GM23248 (cell line): Measurements from ENCODE around the gene AIRE. TPM values are rescaled to one million over a fixed set of nuclear protein-coding genes. Genes with fewer than 3 reads are reported as not detected.

Experiments
- DNase-seq: peaks from one replicate; pipeline ENCODE4 v3.0.0-alpha.2; 2015
- H2AFZ ChIP-seq: fragments of 200-600 bp; sonication (generic); 2 replicates; pipeline ENCODE4 v1.6.1; 2016; ENCODE audit warnings: antibody characterized with exemption
- H3F3A ChIP-seq: fragments of 200-600 bp; sonication (generic); 2 replicates; pipeline ENCODE4 v1.6.1; 2016; ENCODE audit warnings: mild to moderate bottlenecking, antibody characterized with exemption, mixed run types; ENCODE audit not compliant: insufficient read depth
- H3K27ac ChIP-seq: fragments of 200-600 bp; sonication (generic); 2 replicates; pipeline ENCODE4 v1.5.1; 2016; ENCODE audit warnings: mild to moderate bottlenecking
- H3K27me3 ChIP-seq: fragments of 200-600 bp; sonication (generic); replicated peaks from 2 replicates; pipeline ENCODE4 v1.6.1; 2016; ENCODE audit warnings: mild to moderate bottlenecking; ENCODE audit not compliant: insufficient read depth
- H3K36me3 ChIP-seq: fragments of 200-600 bp; sonication (generic); 2 replicates; pipeline ENCODE4 v1.6.1; 2016; ENCODE audit warnings: low read depth, mild to moderate bottlenecking
- H3K4me1 ChIP-seq: fragments of 200-600 bp; sonication (generic); 2 replicates; pipeline ENCODE4 v1.6.1; 2016; ENCODE audit warnings: mild to moderate bottlenecking; ENCODE audit not compliant: insufficient read depth
- H3K4me2 ChIP-seq: fragments of 200-600 bp; sonication (generic); one replicate; pipeline ENCODE4 v1.6.1; 2016; ENCODE audit warnings: mild to moderate bottlenecking; ENCODE audit not compliant: unreplicated experiment
- H3K4me3 ChIP-seq: fragments of 200-600 bp; sonication (generic); 2 replicates; pipeline ENCODE4 v1.5.1; 2016; ENCODE audit warnings: mild to moderate bottlenecking
- H3K79me2 ChIP-seq: fragments of 200-600 bp; sonication (generic); 2 replicates; pipeline ENCODE4 v1.6.1; 2016; ENCODE audit warnings: mild to moderate bottlenecking; ENCODE audit not compliant: insufficient read depth
- H3K9ac ChIP-seq: fragments of 200-600 bp; sonication (generic); 2 replicates; pipeline ENCODE4 v1.6.1; 2016; ENCODE audit warnings: mild to moderate bottlenecking
- H3K9me2 ChIP-seq: fragments of 200-600 bp; sonication (generic); 2 replicates; pipeline ENCODE4 v1.6.1; 2016; ENCODE audit warnings: mixed run types, mild to moderate bottlenecking, moderate library complexity; ENCODE audit not compliant: insufficient read depth
- H3K9me3 ChIP-seq: fragments of 200-600 bp; sonication (generic); one replicate; pipeline ENCODE4 v1.6.1; 2017; ENCODE audit warnings: low read depth
- H4K20me1 ChIP-seq: fragments of 200-600 bp; sonication (generic); 2 replicates; pipeline ENCODE4 v1.6.0; 2016; ENCODE audit not compliant: insufficient read depth
- EZH2 ChIP-seq: fragments of 200-600 bp; sonication (generic); IDR thresholded peaks from 2 replicates; pipeline ENCODE4 v1.6.1; 2018; ENCODE audit warnings: antibody characterized with exemption, mild to moderate bottlenecking; ENCODE audit not compliant: insufficient read depth, poor library complexity, severe bottlenecking
- EZH2phosphoT487 ChIP-seq: fragments of 200-600 bp; sonication (generic); IDR thresholded peaks from 2 replicates; pipeline ENCODE4 v1.6.1; 2018; ENCODE audit warnings: antibody characterized with exemption, moderate library complexity, mild to moderate bottlenecking, low read depth; ENCODE audit not compliant: insufficient read depth
- WGBS, 2 experiments: methylation state at CpG; one replicate each; pipeline ENCODE4 v1.1.6; 2015 to 2017; ENCODE audit warnings: low lambda C conversion rate in 2 of 2, low coverage in 1 of 2; ENCODE audit errors: missing lambda C conversion rate in 2 of 2; 5-methylcytosine and 5-hydroxymethylcytosine counted together
- in situ Hi-C: fragments of 300-500 bp; cut with MboI; formaldehyde crosslinking; loops from 2 replicates; pipeline ENCODE4 v1.15.0; 2020
- polyA plus RNA-seq: library from polyadenylated mRNA; unstranded; fragments of >200 nt; fragmentation: Nextera tagmentation; extraction: Ambion mirVana; gene quantifications from 2 replicates; pipeline ENCODE4 v1.2.1, GENCODE V29; 2016
- total RNA-seq: library from RNA; depleted of rRNA; stranded (reverse); fragments of >200 nt; shearing (Covaris generic); gene quantifications from 2 replicates; pipeline ENCODE4 v1.2.3, GENCODE V29; 2014

The AIRE gene
- total and polyA plus RNA-seq, 2 experiments from 2014 or later = not detected

- Histone ChIP-seq H3K9me3 (no peaks in the 10 kb centered on the region), H3K9me2 (no peaks in the 10 kb centered on the region), H4K20me1 (no peaks in the 10 kb centered on the region), H3F3A (no peaks in the 10 kb centered on the region), H3K27me3 (peaks cover 7% of the 10 kb centered on the region; the same call in 1 of the 2 replicates), H3K4me1 (no peaks in the 10 kb centered on the region), H3K4me3 (no peak overlapping the region), H2AFZ (no peak overlapping the region), H3K4me2 (no peak overlapping the region), H3K9ac (no peak overlapping the region), H3K27ac (no peak overlapping the region), H3K36me3 (no peaks in the 10 kb centered on the region), H3K79me2 (no peaks in the 10 kb centered on the region)
- 60 to 66% methylated on average over 1 to 12 of the region's 12 CpGs for WGBS, 2 experiments
- no peak for TF ChIP-seq EZH2
- TF ChIP-seq EZH2phosphoT487 = no peak
- in situ Hi-C loops = no loop called here
- DNase-seq = no peak
These were observed 23.2 kb upstream of the AIRE start for GRCh38 chr21:44262338-44263056.

DNA sequence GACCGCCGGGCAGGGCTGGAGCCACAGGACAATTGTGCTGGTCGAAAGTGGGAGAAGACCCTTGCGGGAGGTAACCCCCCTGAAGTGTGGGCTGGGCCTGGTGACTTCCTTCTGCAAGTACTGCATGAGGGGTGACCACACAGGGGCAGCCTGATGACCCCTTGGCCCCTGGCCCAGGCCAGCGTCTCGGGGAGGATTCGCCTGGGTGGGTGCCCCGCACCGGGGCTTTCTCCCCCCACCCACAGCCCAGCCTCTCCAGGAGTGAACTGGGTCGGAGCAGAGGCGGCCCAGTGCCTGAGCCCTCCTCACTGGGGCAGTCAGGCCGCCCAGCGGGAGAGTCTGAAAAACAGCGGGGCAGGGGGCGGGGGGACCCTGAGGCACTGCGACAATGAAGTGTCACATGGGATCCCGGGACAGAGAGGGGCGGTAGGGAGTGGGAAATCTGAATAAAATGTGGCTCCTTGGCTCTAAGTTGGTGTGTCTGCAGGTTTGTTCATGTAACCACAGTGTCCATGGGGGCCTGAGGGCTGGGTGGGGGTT, 22.4 kb upstream of the AIRE start:
- H3K9me3 ChIP-seq = no peaks in the 10 kb centered on the region
- H4K20me1 ChIP-seq = no peaks in the 10 kb centered on the region
- peaks cover 7% of the 10 kb centered on the region; the same call in 1 of the 2 replicates for H3K27me3 ChIP-seq
- no peaks in the 10 kb centered on the region for H3K9me2 ChIP-seq
- H3K4me1 ChIP-seq = no peaks in the 10 kb centered on the region
- no peak overlapping the region for H2AFZ ChIP-seq
- no peak overlapping the region for H3K9ac ChIP-seq
- no peaks in the 10 kb centered on the region for H3K36me3 ChIP-seq
- H3K4me3 ChIP-seq = no peak overlapping the region
- DNase-seq = no peak
- H3K79me2 ChIP-seq = no peaks in the 10 kb centered on the region
- 18% methylated on average over 15 to 18 of the region's 18 CpGs for WGBS, 2 experiments
- in situ Hi-C loops = no loop called here
- no peaks in the 10 kb centered on the region for H3F3A ChIP-seq
- TF ChIP-seq EZH2phosphoT487 (no peak), EZH2 (no peak)
- H3K4me2 ChIP-seq = no peak overlapping the region
- no peak overlapping the region for H3K27ac ChIP-seq

DNA sequence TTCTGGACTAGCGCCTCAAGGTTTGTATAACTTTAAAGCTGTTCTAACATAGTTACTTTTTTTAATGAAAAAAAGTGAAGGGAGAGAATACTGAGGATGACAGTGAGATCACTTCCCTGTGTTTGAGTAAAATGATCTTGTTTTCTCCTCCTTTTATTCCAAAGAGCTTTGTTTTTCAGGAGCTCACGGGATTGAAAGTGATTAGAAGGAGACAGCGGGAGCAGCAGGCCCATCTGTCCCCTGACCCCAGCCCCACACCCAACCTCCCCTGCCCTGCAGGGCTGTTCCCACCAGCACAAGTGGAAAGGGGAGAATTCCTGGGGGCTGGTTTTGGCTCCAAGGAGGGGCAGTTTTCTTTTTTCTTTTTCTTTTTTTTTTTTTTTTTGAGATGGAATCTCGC, 21.9 kb upstream of the AIRE start:
- Histone ChIP-seq H3K9me2 (no peaks in the 10 kb centered on the region), H3K36me3 (no peaks in the 10 kb centered on the region), H3K9ac (no peak overlapping the region), H3K27me3 (peaks cover 7% of the 10 kb centered on the region; the same call in 1 of the 2 replicates), H3K79me2 (no peaks in the 10 kb centered on the region), H3K4me3 (no peak overlapping the region), H3K27ac (no peak overlapping the region), H3K4me2 (no peak overlapping the region), H2AFZ (no peak overlapping the region), H3K9me3 (no peaks in the 10 kb centered on the region), H4K20me1 (no peaks in the 10 kb centered on the region), H3F3A (no peaks in the 10 kb centered on the region), H3K4me1 (no peaks in the 10 kb centered on the region)
- TF ChIP-seq EZH2phosphoT487 = no peak
- TF ChIP-seq EZH2 = no peak
- DNase-seq = no peak
- 67 to 69% methylated on average over 4 of the region's 4 CpGs for WGBS, 2 experiments
- in situ Hi-C loops = no loop called here

DNA sequence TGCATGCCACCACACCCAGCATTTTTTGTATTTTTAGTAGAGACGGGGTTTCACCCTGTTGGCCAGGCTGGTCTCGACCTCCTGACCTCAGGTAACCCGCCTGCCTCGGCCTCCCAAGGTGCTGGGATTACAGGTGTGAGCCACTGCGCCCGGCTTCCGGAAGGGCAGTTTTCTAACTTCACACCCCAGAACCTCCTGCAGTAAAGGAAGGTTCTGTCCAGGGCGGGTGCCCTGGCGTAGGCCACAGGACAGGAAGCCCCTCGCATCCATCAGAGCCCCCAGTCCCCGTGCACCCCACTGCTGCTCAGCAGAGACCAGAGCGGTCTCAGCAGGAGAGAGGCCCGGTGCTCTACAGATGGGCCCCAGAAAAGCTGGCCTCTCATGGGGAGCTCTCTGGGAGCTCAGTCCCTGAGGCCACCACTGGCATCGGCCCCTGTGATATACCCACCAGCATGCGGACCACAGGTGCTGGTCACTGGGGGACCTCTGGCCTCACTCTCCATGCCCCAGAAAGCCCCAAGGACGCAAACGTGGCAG, 19.9 kb upstream of the AIRE start:
- no peak overlapping the region for H3K4me2 ChIP-seq
- TF ChIP-seq EZH2phosphoT487 = no peak
- no peak for TF ChIP-seq EZH2
- no peaks in the 10 kb centered on the region for H3K36me3 ChIP-seq
- H3K27ac ChIP-seq = no peak overlapping the region
- no peaks in the 10 kb centered on the region for H3K79me2 ChIP-seq
- peaks cover 4% of the 10 kb centered on the region; the same call in 1 of the 2 replicates for H3K27me3 ChIP-seq
- no peaks in the 10 kb centered on the region for H3K9me2 ChIP-seq
- H2AFZ ChIP-seq = no peak overlapping the region
- no peaks in the 10 kb centered on the region for H3K4me1 ChIP-seq
- in situ Hi-C loops = no loop called here
- no peak overlapping the region for H3K4me3 ChIP-seq
- DNase-seq = no peak
- no peak overlapping the region for H3K9ac ChIP-seq
- H4K20me1 ChIP-seq = no peaks in the 10 kb centered on the region
- WGBS, 2 experiments = 71 to 81% methylated on average over 15 to 17 of the region's 17 CpGs
- H3K9me3 ChIP-seq = no peaks in the 10 kb centered on the region
- H3F3A ChIP-seq = no peaks in the 10 kb centered on the region
